ENCODE data around the gene RPUSD1. TPM values are rescaled to one million over a fixed set of nuclear protein-coding genes. Genes with fewer than 3 reads are reported as not detected.
A peak's percentile ranks its signal among the peaks of the same experiment; 100 is the strongest.

RPUSD1 gene
- total RNA-seq, 1 donor from 2014 or later: 24.3 TPM

GRCh38 chr16:768428-768827 is 19.8 kb downstream of the RPUSD1 start:
- Mint-ChIP-seq H3K36me3 (ENCODE audit: unreplicated experiment) (no peaks in the 10 kb centered on the region), H3K27me3 (ENCODE audit: unreplicated experiment) (no peaks in the 10 kb centered on the region), H3K27ac (ENCODE audit: unreplicated experiment) (no peak overlapping the region), H3K9me3 (ENCODE audit: unreplicated experiment) (no peaks in the 10 kb centered on the region), H3K4me1 (ENCODE audit: unreplicated experiment) (no peaks in the 10 kb centered on the region), H3K4me3 (ENCODE audit: unreplicated experiment) (no peak overlapping the region)
- no peak for TF ChIP-seq CTCF (IDR thresholded peaks at IDR 0.05)
- no peak for DNase-seq (ENCODE audit: extremely low spot score, unreplicated experiment)

- no peaks in the 10 kb centered on the region for H3K4me1 Mint-ChIP-seq (ENCODE audit: unreplicated experiment)
- H3K27me3 Mint-ChIP-seq (ENCODE audit: unreplicated experiment): no peaks in the 10 kb centered on the region
- no peak for TF ChIP-seq CTCF (IDR thresholded peaks at IDR 0.05)
Measured at GRCh38 chr16:767743-768235, 20.4 kb downstream of the RPUSD1 start.

GRCh38 chr16:766820-767640 is 21.2 kb downstream of the RPUSD1 start:
- Mint-ChIP-seq H3K36me3 (ENCODE audit: unreplicated experiment) (no peaks in the 10 kb centered on the region), H3K4me3 (ENCODE audit: unreplicated experiment) (no peak overlapping the region), H3K9me3 (ENCODE audit: unreplicated experiment) (no peaks in the 10 kb centered on the region), H3K27me3 (ENCODE audit: unreplicated experiment) (no peaks in the 10 kb centered on the region), H3K4me1 (ENCODE audit: unreplicated experiment) (no peaks in the 10 kb centered on the region), H3K27ac (ENCODE audit: unreplicated experiment) (no peak overlapping the region)
- no peak for DNase-seq (ENCODE audit: extremely low spot score, unreplicated experiment)
- TF ChIP-seq CTCF (IDR thresholded peaks at IDR 0.05): no peak

More at GRCh38 chr16:767743-768235, 20.4 kb downstream of the RPUSD1 start:
- H3K9me3 Mint-ChIP-seq (ENCODE audit: unreplicated experiment): no peaks in the 10 kb centered on the region
- H3K4me3 Mint-ChIP-seq (ENCODE audit: unreplicated experiment): no peak overlapping the region
- H3K36me3 Mint-ChIP-seq (ENCODE audit: unreplicated experiment): no peaks in the 10 kb centered on the region
- no peak for DNase-seq (ENCODE audit: extremely low spot score, unreplicated experiment)
- H3K27ac Mint-ChIP-seq (ENCODE audit: unreplicated experiment): no peak overlapping the region

- no peaks in the 10 kb centered on the region for H3K4me1 Mint-ChIP-seq (ENCODE audit: unreplicated experiment)
- TF ChIP-seq CTCF (IDR thresholded peaks at IDR 0.05): no peak
- no peaks in the 10 kb centered on the region for H3K36me3 Mint-ChIP-seq (ENCODE audit: unreplicated experiment)
- H3K27me3 Mint-ChIP-seq (ENCODE audit: unreplicated experiment): no peaks in the 10 kb centered on the region
- no peaks in the 10 kb centered on the region for H3K9me3 Mint-ChIP-seq (ENCODE audit: unreplicated experiment)
- no peak for DNase-seq (ENCODE audit: extremely low spot score, unreplicated experiment)
- no peak overlapping the region for H3K4me3 Mint-ChIP-seq (ENCODE audit: unreplicated experiment)
- no peak overlapping the region for H3K27ac Mint-ChIP-seq (ENCODE audit: unreplicated experiment)
Measured at GRCh38 chr16:766008-766819, 22.0 kb downstream of the RPUSD1 start.

- H3K27me3 Mint-ChIP-seq (ENCODE audit: unreplicated experiment): no peaks in the 10 kb centered on the region
- H3K4me3 Mint-ChIP-seq (ENCODE audit: unreplicated experiment): no peak overlapping the region
- peak; percentile 83 for DNase-seq (ENCODE audit: extremely low spot score, unreplicated experiment)
- H3K4me1 Mint-ChIP-seq (ENCODE audit: unreplicated experiment): no peaks in the 10 kb centered on the region
- H3K27ac Mint-ChIP-seq (ENCODE audit: unreplicated experiment): no peak overlapping the region
- H3K9me3 Mint-ChIP-seq (ENCODE audit: unreplicated experiment): no peaks in the 10 kb centered on the region
- TF ChIP-seq CTCF (IDR thresholded peaks at IDR 0.05): no peak
- H3K36me3 Mint-ChIP-seq (ENCODE audit: unreplicated experiment): no peaks in the 10 kb centered on the region
Measured at GRCh38 chr16:765488-765865, 22.7 kb downstream of the RPUSD1 start.
